Measurements from ENCODE around the gene GSK3B.

DNA sequence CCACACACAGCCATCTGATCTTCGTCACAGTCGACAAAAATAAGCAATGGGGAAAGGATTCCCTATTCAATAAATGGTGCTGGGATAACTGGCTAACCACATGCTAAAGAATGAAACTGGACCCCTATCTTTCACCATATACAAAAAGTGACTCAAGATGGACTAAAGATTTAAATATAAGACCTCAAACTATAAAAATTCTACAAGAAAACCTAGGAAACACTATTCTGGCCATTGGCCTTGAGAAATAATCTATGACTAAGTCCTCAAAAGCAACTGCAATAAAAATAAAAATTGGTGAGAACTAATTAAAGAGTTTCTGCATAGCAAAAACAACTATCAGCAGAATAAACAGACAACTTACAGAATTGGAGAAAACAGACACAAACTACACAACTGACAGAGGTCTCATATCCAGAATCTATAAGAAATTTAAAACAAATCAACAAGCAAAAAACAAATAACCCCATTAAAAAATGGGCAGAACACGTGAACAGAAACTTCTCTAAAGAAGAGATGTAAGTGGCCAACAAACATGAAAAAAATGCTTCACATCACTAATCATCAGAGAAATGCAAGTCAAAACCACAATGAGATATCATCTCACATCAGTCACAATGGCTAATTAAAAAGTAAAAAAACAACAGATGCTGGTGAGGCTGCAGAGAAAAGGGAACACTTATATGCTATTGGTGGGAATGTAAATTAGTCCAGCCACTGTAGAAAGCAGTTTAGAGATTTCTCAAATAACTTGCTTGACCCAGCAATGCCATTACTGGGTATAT, 208.3 kb downstream of the GSK3B start:
- TF ChIP-seq POLR2A (IDR thresholded peaks at IDR 0.05): no peak
- TF ChIP-seq, protein P1, sequence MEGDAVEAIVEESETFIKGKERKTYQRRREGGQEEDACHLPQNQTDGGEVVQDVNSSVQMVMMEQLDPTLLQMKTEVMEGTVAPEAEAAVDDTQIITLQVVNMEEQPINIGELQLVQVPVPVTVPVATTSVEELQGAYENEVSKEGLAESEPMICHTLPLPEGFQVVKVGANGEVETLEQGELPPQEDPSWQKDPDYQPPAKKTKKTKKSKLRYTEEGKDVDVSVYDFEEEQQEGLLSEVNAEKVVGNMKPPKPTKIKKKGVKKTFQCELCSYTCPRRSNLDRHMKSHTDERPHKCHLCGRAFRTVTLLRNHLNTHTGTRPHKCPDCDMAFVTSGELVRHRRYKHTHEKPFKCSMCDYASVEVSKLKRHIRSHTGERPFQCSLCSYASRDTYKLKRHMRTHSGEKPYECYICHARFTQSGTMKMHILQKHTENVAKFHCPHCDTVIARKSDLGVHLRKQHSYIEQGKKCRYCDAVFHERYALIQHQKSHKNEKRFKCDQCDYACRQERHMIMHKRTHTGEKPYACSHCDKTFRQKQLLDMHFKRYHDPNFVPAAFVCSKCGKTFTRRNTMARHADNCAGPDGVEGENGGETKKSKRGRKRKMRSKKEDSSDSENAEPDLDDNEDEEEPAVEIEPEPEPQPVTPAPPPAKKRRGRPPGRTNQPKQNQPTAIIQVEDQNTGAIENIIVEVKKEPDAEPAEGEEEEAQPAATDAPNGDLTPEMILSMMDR (IDR thresholded peaks at IDR 0.05): no peak

Data from thyroid gland (tissue), 4 donors.